ENCODE measurements around the gene GPR161. TPM values are rescaled to one million over a fixed set of nuclear protein-coding genes. Genes with fewer than 3 reads are reported as not detected.
"Not testable (repeated sequence)": the region's sequence is repeated elsewhere in the genome, so short reads cannot be mapped to it uniquely, and the experiment has no call there.

GPR161 gene
- total RNA-seq, 1 donor from 2014 or later: 11.4 TPM

DNA sequence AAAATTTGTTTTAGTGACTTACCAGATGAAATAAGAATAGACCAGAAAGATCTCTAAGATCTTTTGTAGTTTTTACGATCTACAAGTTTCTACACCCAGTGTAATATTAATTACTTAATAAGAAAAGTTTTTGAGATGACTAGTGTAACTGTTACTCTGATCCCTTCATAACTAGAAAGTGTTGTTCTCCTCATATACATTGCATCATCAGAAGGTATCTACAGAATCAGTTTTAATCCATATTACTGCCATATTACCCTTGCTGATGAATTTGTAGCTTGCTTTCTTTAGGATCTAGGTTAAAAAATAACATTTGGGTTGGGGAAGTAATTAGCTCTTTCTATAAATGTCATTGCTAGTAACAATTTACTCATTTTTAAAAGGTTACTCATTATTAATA is 72.5 kb downstream of the GPR161 start:
- no peak overlapping the region for H3K4me3 ChIP-seq (ENCODE audit: low read depth, low read length)
- DNase-seq (ENCODE audit: low read depth): no peak
- TF ChIP-seq, protein P1, sequence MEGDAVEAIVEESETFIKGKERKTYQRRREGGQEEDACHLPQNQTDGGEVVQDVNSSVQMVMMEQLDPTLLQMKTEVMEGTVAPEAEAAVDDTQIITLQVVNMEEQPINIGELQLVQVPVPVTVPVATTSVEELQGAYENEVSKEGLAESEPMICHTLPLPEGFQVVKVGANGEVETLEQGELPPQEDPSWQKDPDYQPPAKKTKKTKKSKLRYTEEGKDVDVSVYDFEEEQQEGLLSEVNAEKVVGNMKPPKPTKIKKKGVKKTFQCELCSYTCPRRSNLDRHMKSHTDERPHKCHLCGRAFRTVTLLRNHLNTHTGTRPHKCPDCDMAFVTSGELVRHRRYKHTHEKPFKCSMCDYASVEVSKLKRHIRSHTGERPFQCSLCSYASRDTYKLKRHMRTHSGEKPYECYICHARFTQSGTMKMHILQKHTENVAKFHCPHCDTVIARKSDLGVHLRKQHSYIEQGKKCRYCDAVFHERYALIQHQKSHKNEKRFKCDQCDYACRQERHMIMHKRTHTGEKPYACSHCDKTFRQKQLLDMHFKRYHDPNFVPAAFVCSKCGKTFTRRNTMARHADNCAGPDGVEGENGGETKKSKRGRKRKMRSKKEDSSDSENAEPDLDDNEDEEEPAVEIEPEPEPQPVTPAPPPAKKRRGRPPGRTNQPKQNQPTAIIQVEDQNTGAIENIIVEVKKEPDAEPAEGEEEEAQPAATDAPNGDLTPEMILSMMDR (conservative IDR thresholded peaks at IDR 0.05; ENCODE audit: low read depth, low read length): no peak

DNA sequence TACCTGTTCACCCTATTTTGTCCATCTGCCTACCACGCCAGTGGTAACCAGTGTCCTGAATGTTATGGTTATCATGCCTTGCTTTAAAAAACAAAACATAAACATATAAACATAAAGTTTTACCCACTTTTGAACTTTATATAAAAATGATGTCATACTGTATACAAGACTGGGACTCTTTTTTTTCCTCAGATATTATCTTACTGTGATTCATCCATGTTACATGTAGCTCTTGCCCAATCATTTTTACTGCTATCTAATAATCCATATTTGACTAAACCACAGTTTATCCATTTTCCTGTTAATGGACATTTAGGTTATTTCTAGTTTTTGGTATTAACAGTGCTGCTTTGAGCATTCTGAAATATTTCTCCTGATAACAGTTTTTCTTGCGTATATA is 78.8 kb downstream of the GPR161 start:
- no peak for DNase-seq (ENCODE audit: low read depth)
- no peak overlapping the region for H3K4me3 ChIP-seq (ENCODE audit: low read depth, low read length)
- TF ChIP-seq, protein P1 (conservative IDR thresholded peaks at IDR 0.05; ENCODE audit: low read depth, low read length): no peak

DNA sequence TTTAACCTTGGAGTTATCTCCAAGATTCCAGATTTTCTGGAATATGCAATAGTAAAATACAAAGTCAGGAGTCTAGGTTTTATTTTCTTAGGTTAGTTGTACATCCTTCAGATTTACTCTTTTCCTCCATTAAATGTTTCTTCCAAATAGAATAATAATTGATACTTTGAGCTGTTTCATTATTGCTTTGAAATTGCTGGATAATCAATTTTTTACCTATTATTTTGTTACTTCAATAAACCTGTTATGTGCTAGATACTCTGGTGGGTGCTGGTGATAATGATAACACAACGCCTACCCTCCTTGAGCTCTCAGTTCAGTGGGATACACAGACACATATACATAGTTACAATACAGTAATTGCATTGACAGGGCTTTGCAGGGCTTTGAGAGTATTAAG is 79.4 kb downstream of the GPR161 start:
- DNase-seq (ENCODE audit: low read depth): no peak
- TF ChIP-seq, protein P1 (conservative IDR thresholded peaks at IDR 0.05; ENCODE audit: low read depth, low read length): no peak

DNA sequence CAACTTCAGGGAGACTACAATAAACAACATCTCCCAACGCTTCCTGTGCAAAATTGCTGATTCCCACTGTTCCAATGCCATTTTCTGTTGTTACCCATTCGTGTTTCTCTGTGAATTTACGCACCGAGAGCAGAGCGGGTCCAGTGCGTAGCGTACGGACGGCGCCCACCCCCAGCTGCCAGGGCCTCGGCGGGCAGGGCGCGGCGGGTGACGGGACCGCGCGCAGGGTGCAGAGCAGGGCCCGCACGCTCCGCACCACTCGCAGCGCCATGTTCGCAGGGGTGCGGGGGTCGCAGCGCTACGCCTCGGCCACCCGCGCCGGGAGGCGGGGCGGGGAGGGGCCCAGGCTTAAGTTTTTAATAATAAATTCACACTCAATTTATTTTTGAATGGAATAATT is 80.6 kb downstream of the GPR161 start:
- not testable (repeated sequence) for H3K4me3 ChIP-seq (ENCODE audit: low read depth, low read length); DNase-seq (ENCODE audit: low read depth)

More for the DNA sequence above, 79.4 kb downstream of the GPR161 start:
- H3K4me3 ChIP-seq (ENCODE audit: low read depth, low read length): no peak overlapping the region

DNA sequence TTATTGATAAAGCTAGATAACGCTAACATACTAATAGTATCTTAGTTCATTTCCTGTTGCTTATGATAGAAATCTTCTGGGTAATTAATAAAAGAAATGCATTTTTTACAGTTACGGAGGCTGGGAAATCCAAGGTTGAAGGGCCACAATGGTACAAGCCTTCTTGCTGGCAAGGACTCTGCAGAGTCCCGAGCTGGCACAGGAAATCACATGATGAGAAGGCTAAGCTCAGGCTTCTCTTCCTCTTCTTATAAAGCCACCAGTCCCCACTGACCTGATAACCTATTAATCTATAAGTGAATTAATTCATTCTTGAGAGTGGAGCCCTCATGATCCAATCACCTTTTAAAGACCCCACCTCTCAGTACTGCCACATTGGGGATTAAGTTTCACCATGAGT is 82.6 kb downstream of the GPR161 start:
- DNase-seq (ENCODE audit: low read depth): no peak
- no peak overlapping the region for H3K4me3 ChIP-seq (ENCODE audit: low read depth, low read length)
- TF ChIP-seq, protein P1 (conservative IDR thresholded peaks at IDR 0.05; ENCODE audit: low read depth, low read length): no peak

DNA sequence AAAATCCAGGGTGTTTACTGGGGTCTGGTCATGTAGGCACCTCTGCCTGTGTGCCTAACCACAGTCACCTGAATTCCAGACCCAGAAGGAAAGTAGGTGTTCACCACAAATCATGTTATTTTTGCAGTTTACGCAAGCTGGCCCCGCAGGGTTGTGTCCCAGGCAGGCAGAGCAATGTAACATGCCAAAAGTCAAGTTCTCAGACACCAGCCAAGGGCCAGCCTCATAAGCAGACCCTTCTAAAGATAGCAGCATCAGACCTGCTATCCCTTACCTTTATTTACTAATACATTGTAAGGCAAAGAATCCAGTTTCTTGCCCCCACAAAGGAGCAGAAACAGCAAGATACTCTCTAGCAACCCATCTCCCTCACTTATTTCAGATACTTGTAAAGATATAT is 83.0 kb downstream of the GPR161 start:
- TF ChIP-seq, protein P1 (conservative IDR thresholded peaks at IDR 0.05; ENCODE audit: low read depth, low read length): no peak
- DNase-seq (ENCODE audit: low read depth): no peak

DNA sequence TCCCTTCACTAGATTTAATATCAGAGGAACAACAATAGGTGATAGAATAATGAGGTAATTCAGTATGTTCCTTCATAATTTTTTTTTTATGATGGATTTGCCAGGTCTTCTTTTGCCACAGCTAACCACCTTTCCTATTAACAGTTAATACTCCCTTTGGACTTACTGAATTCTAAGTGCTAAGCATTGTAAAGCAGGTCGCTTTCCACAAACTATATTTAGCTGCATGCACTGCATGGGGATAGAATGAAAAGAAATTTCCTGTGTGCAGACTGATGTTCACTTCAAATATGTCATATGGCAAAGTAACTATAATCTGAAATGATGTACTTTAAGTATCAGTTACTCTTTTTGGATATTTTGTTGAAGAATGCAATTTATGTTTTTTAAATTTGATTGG is 85.8 kb downstream of the GPR161 start:
- TF ChIP-seq, protein P1 (conservative IDR thresholded peaks at IDR 0.05; ENCODE audit: low read depth, low read length): no peak
- DNase-seq (ENCODE audit: low read depth): no peak
- no peak overlapping the region for H3K4me3 ChIP-seq (ENCODE audit: low read depth, low read length)

More for the DNA sequence above, 83.0 kb downstream of the GPR161 start:
- no peak overlapping the region for H3K4me3 ChIP-seq (ENCODE audit: low read depth, low read length)

DNA sequence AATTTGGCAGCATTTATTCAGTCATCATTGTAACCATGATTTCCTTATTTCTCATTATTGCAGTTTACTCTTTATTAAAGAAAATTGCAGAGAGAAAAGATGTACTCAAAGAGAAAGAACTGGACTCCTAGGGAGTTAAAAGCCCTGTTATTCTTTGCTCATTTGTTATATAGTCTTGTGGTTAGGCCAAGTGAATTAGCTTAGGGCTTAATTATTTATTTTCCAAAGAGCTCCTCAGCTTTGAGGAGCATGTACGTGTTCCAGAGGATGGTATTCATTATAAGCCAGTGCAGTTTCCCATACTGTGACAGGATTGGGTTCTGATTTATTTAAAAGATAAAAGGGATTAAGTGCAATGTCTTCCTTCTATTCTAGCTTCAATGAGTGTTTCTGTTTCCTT is 86.4 kb downstream of the GPR161 start:
- no peak for DNase-seq (ENCODE audit: low read depth)
- H3K4me3 ChIP-seq (ENCODE audit: low read depth, low read length): no peak overlapping the region

More for the DNA sequence above, 86.4 kb downstream of the GPR161 start:
- TF ChIP-seq, protein P1 (conservative IDR thresholded peaks at IDR 0.05; ENCODE audit: low read depth, low read length): no peak
